DND-41 (cell line): ENCODE data around the gene ERC2.

Source experiments
- ATAC-seq: fragments of 200-7000 bp; cut with Tn5 transposase; 3 replicates; pipeline ENCODE4 v1.9.1; 2021; ENCODE audit warnings: low read depth; ENCODE audit not compliant: insufficient read depth
- DNase-seq: peaks from one replicate; pipeline ENCODE4 v3.0.0-alpha.2; 2020
- H2AFZ ChIP-seq: 2 replicates; pipeline ENCODE4 v1.6.0; 2012; ENCODE audit warnings: low read depth, low read length
- H3K27ac ChIP-seq: 2 replicates; pipeline ENCODE4 v1.5.1; 2012; ENCODE audit warnings: low read length, inconsistent platforms
- H3K27me3 ChIP-seq: fragments of 200-600 bp; sonication (generic); 2 replicates; pipeline ENCODE4 v1.6.0; 2012; ENCODE audit warnings: low read length, mild to moderate bottlenecking, inconsistent platforms; ENCODE audit not compliant: insufficient read depth, poor library complexity
- H3K36me3 ChIP-seq: 2 replicates; pipeline ENCODE4 v1.5.1; 2012; ENCODE audit warnings: low read length, inconsistent platforms; ENCODE audit not compliant: insufficient read depth
- H3K4me1 ChIP-seq: 2 replicates; pipeline ENCODE4 v1.5.1; 2012; ENCODE audit warnings: mild to moderate bottlenecking, low read length; ENCODE audit not compliant: insufficient read depth
- H3K4me2 ChIP-seq: 2 replicates; pipeline ENCODE4 v1.6.0; 2012; ENCODE audit warnings: mild to moderate bottlenecking, moderate library complexity, low read length, inconsistent platforms; ENCODE audit not compliant: insufficient read depth
- H3K4me3 ChIP-seq, 2 experiments: fragments of 200-600 bp in 1 of 2; shearing (Covaris generic) in 1 of 2; 2 replicates each; pipeline ENCODE4 v1.5.1; 2012 to 2016; ENCODE audit warnings: inconsistent platforms in 2 of 2, low read length in 2 of 2, mild to moderate bottlenecking in 2 of 2, low read depth in 1 of 2, moderate library complexity in 1 of 2
- H3K79me2 ChIP-seq: 2 replicates; pipeline ENCODE4 v1.6.0; 2012; ENCODE audit warnings: low read length, inconsistent platforms; ENCODE audit not compliant: insufficient read depth
- H3K9ac ChIP-seq: 2 replicates; pipeline ENCODE4 v1.6.0; 2012; ENCODE audit warnings: low read depth, mild to moderate bottlenecking, inconsistent platforms, low read length, moderate library complexity
- H3K9me3 ChIP-seq: 2 replicates; pipeline ENCODE4 v1.5.1; 2012; ENCODE audit warnings: low read length, moderate library complexity, mild to moderate bottlenecking, inconsistent platforms; ENCODE audit not compliant: insufficient read depth, severe bottlenecking
- H4K20me1 ChIP-seq: 2 replicates; pipeline ENCODE4 v1.6.0; 2012; ENCODE audit warnings: low read length; ENCODE audit not compliant: insufficient read depth
- CTCF ChIP-seq: IDR thresholded peaks from 2 replicates; pipeline ENCODE4 v1.5.1; 2012; ENCODE audit warnings: borderline replicate concordance, low read length, moderate library complexity, mild to moderate bottlenecking; ENCODE audit not compliant: poor library complexity, severe bottlenecking; ENCODE audit errors: extremely low read depth
- EZH2 ChIP-seq: IDR thresholded peaks from 3 replicates; pipeline ENCODE4 v1.6.1; 2012; ENCODE audit warnings: borderline replicate concordance, low read depth, mild to moderate bottlenecking, moderate library complexity, low read length, inconsistent platforms; ENCODE audit not compliant: severe bottlenecking

Gene ERC2

GRCh38 chr3:56484122-56484521, 15.9 kb upstream of the ERC2 start:
- Histone ChIP-seq H3K4me3 (no peak overlapping the region), H3K9ac (no peak overlapping the region), H3K4me1 (no peaks in the 10 kb centered on the region), H3K36me3 (no peaks in the 10 kb centered on the region), H3K4me2 (no peak overlapping the region), H3K9me3 (no peaks in the 10 kb centered on the region), H3K79me2 (no peaks in the 10 kb centered on the region), H2AFZ (no peak overlapping the region), H3K27ac (no peak overlapping the region), H3K27me3 (no peaks in the 10 kb centered on the region), H4K20me1 (no peaks in the 10 kb centered on the region)
- TF ChIP-seq CTCF (no peak), EZH2 (no peak)
- DNase-seq (no peak), ATAC-seq (no peak)

- TF ChIP-seq EZH2 = no peak
- H3K4me1 ChIP-seq = no peaks in the 10 kb centered on the region
- no peak for DNase-seq
- peaks cover 14% of the 10 kb centered on the region for H3K27me3 ChIP-seq
- no peaks in the 10 kb centered on the region for H3K9me3 ChIP-seq
- H3K4me2 ChIP-seq = no peak overlapping the region
- no peaks in the 10 kb centered on the region for H3K79me2 ChIP-seq
- no peak overlapping the region for H3K9ac ChIP-seq
- no peak overlapping the region for H3K27ac ChIP-seq
- H3K4me3 ChIP-seq = no peak overlapping the region
- H3K36me3 ChIP-seq = no peaks in the 10 kb centered on the region
- H4K20me1 ChIP-seq = no peaks in the 10 kb centered on the region
- no peak overlapping the region for H2AFZ ChIP-seq
- no peak for ATAC-seq
Measured at GRCh38 chr3:56477646-56478045, 9.4 kb upstream of the ERC2 start.

GRCh38 chr3:56476771-56477170, 8.5 kb upstream of the ERC2 start:
- TF ChIP-seq EZH2 (no peak), CTCF (no peak)
- H3K4me3 ChIP-seq = no peak overlapping the region
- H3K27ac ChIP-seq = no peak overlapping the region
- no peaks in the 10 kb centered on the region for H3K36me3 ChIP-seq
- peaks cover 14% of the 10 kb centered on the region for H3K27me3 ChIP-seq
- H3K9ac ChIP-seq = no peak overlapping the region
- ATAC-seq = no peak
- no peaks in the 10 kb centered on the region for H4K20me1 ChIP-seq
- H3K9me3 ChIP-seq = no peaks in the 10 kb centered on the region
- no peak for DNase-seq
- H3K79me2 ChIP-seq = no peaks in the 10 kb centered on the region
- H2AFZ ChIP-seq = no peak overlapping the region
- no peak overlapping the region for H3K4me2 ChIP-seq
- H3K4me1 ChIP-seq = no peaks in the 10 kb centered on the region

- Histone ChIP-seq H3K79me2 (no peaks in the 10 kb centered on the region), H3K9me3 (no peaks in the 10 kb centered on the region), H4K20me1 (no peaks in the 10 kb centered on the region), H2AFZ (no peak overlapping the region), H3K27me3 (peaks cover 9% of the 10 kb centered on the region), H3K36me3 (no peaks in the 10 kb centered on the region), H3K27ac (no peak overlapping the region), H3K4me2 (no peak overlapping the region), H3K9ac (no peak overlapping the region), H3K4me1 (no peaks in the 10 kb centered on the region), H3K4me3 (no peak overlapping the region)
- TF ChIP-seq EZH2 (no peak), CTCF (no peak)
- DNase-seq (no peak), ATAC-seq (no peak)
Measured at GRCh38 chr3:56471771-56472170, 3.5 kb upstream of the ERC2 start.
